H1 (cell line): ENCODE measurements around the gene CYP4A22. TPM values are rescaled to one million over a fixed set of nuclear protein-coding genes. Genes with fewer than 3 reads are reported as not detected.

Source experiments
- ASH2L ChIP-seq: fragments of 200-600, 300-600 bp; sonication (generic); IDR thresholded peaks from one replicate; pipeline ENCODE4 v1.7.1; 2017; ENCODE audit warnings: low read length
- polyA plus RNA-seq, 7 experiments: library from polyadenylated mRNA; depleted of rRNA in 3 of 7; stranded (reverse) in 5 of 7; unstranded in 2 of 7; fragments of >200 nt in 5 of 7; fragments of 200-250 nt in 2 of 7; gene quantifications; 1 replicate in 5 of 7; 2 replicates in 1 of 7; 4 replicates in 1 of 7; pipeline versions ENCODE4 v1.2.1 to v1.2.3, GENCODE V29; 2011 to 2013; ENCODE audit warnings: missing spikeins in 2 of 7, mixed read lengths in 2 of 7
- total RNA-seq: library from RNA; stranded (reverse); fragmentation: NEBNext Ultra II Directional; extraction: Animal tissue kit (Norgen Biotek cat#: 25700); gene quantifications from 2 replicates; pipeline ENCODE4 v1.2.1, GENCODE V29; 2021

Gene CYP4A22
- total and polyA plus RNA-seq, 2 of the 8 experiments (the other 6 are each of a cell fraction or from before 2014, with no cell fraction given) = not detected

- TF ChIP-seq ASH2L = no peak
These were observed 49.3 kb downstream of the CYP4A22 start (continued) for GRCh38 chr1:47186267-47187185.
